ENCODE measurements around the gene FAM234B. TPM values are rescaled to one million over a fixed set of nuclear protein-coding genes. Genes with fewer than 3 reads are reported as not detected.

Gene FAM234B
- total and polyA plus RNA-seq, 2 of the 8 experiments (the other 6 are each of a cell fraction or from before 2014, with no cell fraction given): 12.5 to 29.1 TPM

DNA sequence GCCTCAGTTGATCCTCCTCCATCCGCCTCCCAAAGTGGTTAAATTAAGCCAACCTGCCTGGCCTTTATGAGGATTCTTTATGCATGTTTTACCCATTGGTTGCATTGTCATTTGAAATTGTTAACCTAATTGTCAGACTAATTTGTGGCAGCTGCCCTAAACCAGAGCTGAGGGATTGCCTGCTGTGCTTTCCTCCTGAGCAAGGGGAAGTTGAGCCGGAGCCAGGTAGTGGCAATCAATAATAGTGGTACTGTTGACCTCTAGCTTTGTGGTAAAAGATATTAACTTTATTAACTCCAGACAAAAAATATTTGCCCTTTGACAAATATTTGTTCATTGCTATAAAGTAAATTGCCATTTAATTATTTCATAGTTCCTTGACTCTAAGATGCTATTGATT is 38.5 kb upstream of the FAM234B start:
- Histone ChIP-seq H3K56ac (replicated peaks; ENCODE audit: insufficient read length, low read depth, low read length) (no peak overlapping the region), H3K79me1 (ENCODE audit: low read depth, low read length) (no peaks in the 10 kb centered on the region; the same call in 1 of the 2 replicates), H3K4me3 (ENCODE audit: extremely low read depth in 1 of 4, insufficient read depth in 2 of 4, low read depth in 3 of 4, low read length in 4 of 4) (peak overlapping the region in 1 of 4 experiments; percentile 22; a peak in 1 of 8 replicates), H3K27me3 (replicated peaks in 1 of 4; ENCODE audit: control insufficient read depth in 3 of 4, extremely low read depth in 1 of 4, insufficient read depth in 3 of 4, low read length in 3 of 4) (peaks cover 0 to 15% (median 6%) of the 10 kb centered on the region in 4 experiments; a peak in 4 of 7 replicates), H3K18ac (ENCODE audit: extremely low read depth, low read length) (no peak overlapping the region), H3K4me1 (replicated peaks in 1 of 4; ENCODE audit: control insufficient read depth in 3 of 4, insufficient read depth in 4 of 4, low read length in 3 of 4) (peaks cover 8 to 22% (median 16%) of the 10 kb centered on the region in 4 experiments), H2BK120ac (replicated peaks; ENCODE audit: low read depth, low read length) (no peak overlapping the region), H3K79me2 (ENCODE audit: control insufficient read depth in 1 of 2, insufficient read depth in 2 of 2, low read length in 2 of 2) (peaks cover 0 to 14% of the 10 kb centered on the region in 2 experiments; a peak in 1 of 4 replicates), H3K14ac (ENCODE audit: insufficient read length) (no peak overlapping the region), H3K9me3 (ENCODE audit: insufficient read depth in 2 of 2, low read depth in 1 of 2, low read length in 1 of 2) (no peaks in the 10 kb centered on the region), H4K5ac (ENCODE audit: insufficient read length, low read depth, low read length) (no peak overlapping the region), H4K8ac (ENCODE audit: extremely low read depth, insufficient read depth, low read length) (no peak overlapping the region), H3K4ac (replicated peaks; ENCODE audit: insufficient read length, low read depth, low read length) (no peak overlapping the region), H3K23ac (ENCODE audit: insufficient read length) (no peak overlapping the region), H3K4me2 (ENCODE audit: insufficient read depth in 1 of 2, low read depth in 2 of 2, low read length in 2 of 2) (peak overlapping the region; percentile 10 to 54; a peak in 3 of 4 replicates), H2AK5ac (ENCODE audit: low read depth, low read length) (no peak overlapping the region), H3K36me3 (ENCODE audit: control insufficient read depth in 2 of 4, insufficient read depth in 4 of 4, low read length in 3 of 4) (0 out of 8 replicates have a peak, but pooled peaks cover 0 to 2% (median 0%) of the 10 kb centered on the region in 4 experiments), H3K23me2 (ENCODE audit: low read depth, low read length) (peaks cover 7% of the 10 kb centered on the region), H4K20me1 (replicated peaks in 1 of 2; ENCODE audit: control insufficient read depth in 1 of 2, insufficient read depth in 2 of 2, low read length in 2 of 2) (no peaks in the 10 kb centered on the region), H2AFZ (ENCODE audit: low read length) (no peak overlapping the region), H2BK5ac (ENCODE audit: low read depth, low read length) (peak overlapping the region; percentile 82; the same call in 1 of the 2 replicates), H2BK15ac (ENCODE audit: low read length) (no peak overlapping the region), H3K9ac (replicated peaks in 1 of 4; ENCODE audit: extremely low read depth in 1 of 4, low read depth in 3 of 4, low read length in 3 of 4) (no peak overlapping the region), H2BK20ac (ENCODE audit: low read length) (0 out of 2 replicates have a peak overlapping the region, but pooled peaks have one; percentile 15), H2BK12ac (ENCODE audit: low read depth, low read length) (no peak overlapping the region), H3K27ac (ENCODE audit: low read depth, low read length) (no peak overlapping the region), H4K91ac (replicated peaks; ENCODE audit: insufficient read length, low read length) (no peak overlapping the region)
- POLR2A ChIA-PET (ENCODE audit: partially characterized antibody): interaction anchor here (1.3 kb wide), 1 partner anchor 82 kb away, joined by 5 read pairs; no protein-coding TSS in a partner anchor
- FAIRE-seq (no peak), DNase-seq (ENCODE audit: low read depth in 1 of 2, low spot score in 2 of 2) (no peak)
- CTCF ChIA-PET (ENCODE audit: partially characterized antibody): interaction anchor here (1.0 to 2.0 kb wide), 5 partner anchors 20 to 83 kb away, joined by 3 to 6 read pairs (median 5); partner anchors contain the start of gene FAM234B
- 16% methylated on average over 2 of the region's 2 CpGs; no CpG with 5 or more reads in 1 of the 2 experiments for WGBS, 2 experiments (ENCODE audit: extremely low coverage in 1 of 2, insufficient coverage in 1 of 2, insufficient read length in 1 of 2, insufficient replicate concordance in 2 of 2, low coverage in 1 of 2, low lambda C conversion rate in 2 of 2, missing lambda C conversion rate in 1 of 2)
- no peak for TF ChIP-seq POLR2AphosphoS5 (IDR thresholded peaks at IDR 0.05; ENCODE audit: low read depth, low read length)
- TF ChIP-seq RFX5 (IDR thresholded peaks at IDR 0.05; ENCODE audit: borderline replicate concordance, low read depth, low read length): no peak
- TF ChIP-seq RBBP5 (IDR thresholded peaks at IDR 0.05; ENCODE audit: borderline replicate concordance, low read depth, low read length): no peak
- no peak for TF ChIP-seq CBX5 (IDR thresholded peaks at IDR 0.05; ENCODE audit: low read depth, low read length)
- no peak for TF ChIP-seq GABPA (IDR thresholded peaks at IDR 0.05; ENCODE audit: borderline replicate concordance, insufficient read depth, low read length)
